ENCODE results near the gene ZSCAN1.

ZSCAN1 gene

GRCh38 chr19:58020129-58020528 is 13.7 kb upstream of the ZSCAN1 start:
- Histone ChIP-seq H3K27ac (ENCODE audit: low read depth, low read length) (no peak overlapping the region), H3K27me3 (ENCODE audit: control insufficient read depth, insufficient read depth, low read length) (no peaks in the 10 kb centered on the region), H3K9ac (ENCODE audit: low read length) (no peak overlapping the region), H3K4me3 (ENCODE audit: low read length) (no peak overlapping the region), H3K4me1 (ENCODE audit: control insufficient read depth, insufficient read depth, low read length) (no peaks in the 10 kb centered on the region), H3K36me3 (ENCODE audit: control insufficient read depth, insufficient read depth, low read length) (no peaks in the 10 kb centered on the region)

- Histone ChIP-seq H3K27me3 (ENCODE audit: control insufficient read depth, insufficient read depth, low read length) (no peaks in the 10 kb centered on the region), H3K4me3 (ENCODE audit: low read length) (no peak overlapping the region), H3K27ac (ENCODE audit: low read depth, low read length) (no peak overlapping the region), H3K9ac (ENCODE audit: low read length) (no peak overlapping the region), H3K36me3 (ENCODE audit: control insufficient read depth, insufficient read depth, low read length) (no peaks in the 10 kb centered on the region), H3K4me1 (ENCODE audit: control insufficient read depth, insufficient read depth, low read length) (no peaks in the 10 kb centered on the region)
Measured at GRCh38 chr19:58021541-58022282, 12.1 kb upstream of the ZSCAN1 start.

- Histone ChIP-seq H3K36me3 (ENCODE audit: control insufficient read depth, insufficient read depth, low read length) (no peaks in the 10 kb centered on the region), H3K27me3 (ENCODE audit: control insufficient read depth, insufficient read depth, low read length) (no peaks in the 10 kb centered on the region), H3K9ac (ENCODE audit: low read length) (no peak overlapping the region), H3K27ac (ENCODE audit: low read depth, low read length) (no peak overlapping the region), H3K4me1 (ENCODE audit: control insufficient read depth, insufficient read depth, low read length) (no peaks in the 10 kb centered on the region), H3K4me3 (ENCODE audit: low read length) (no peak overlapping the region)
Measured at GRCh38 chr19:58022283-58022660, 11.6 kb upstream of the ZSCAN1 start.

GRCh38 chr19:58024661-58025060 is 9.2 kb upstream of the ZSCAN1 start:
- Histone ChIP-seq H3K36me3 (ENCODE audit: control insufficient read depth, insufficient read depth, low read length) (no peaks in the 10 kb centered on the region), H3K27me3 (ENCODE audit: control insufficient read depth, insufficient read depth, low read length) (no peaks in the 10 kb centered on the region), H3K4me1 (ENCODE audit: control insufficient read depth, insufficient read depth, low read length) (no peaks in the 10 kb centered on the region), H3K4me3 (ENCODE audit: low read length) (no peak overlapping the region), H3K27ac (ENCODE audit: low read depth, low read length) (no peak overlapping the region), H3K9ac (ENCODE audit: low read length) (no peak overlapping the region)

- Histone ChIP-seq H3K9ac (ENCODE audit: low read length) (no peak overlapping the region), H3K27me3 (ENCODE audit: control insufficient read depth, insufficient read depth, low read length) (no peaks in the 10 kb centered on the region), H3K4me1 (ENCODE audit: control insufficient read depth, insufficient read depth, low read length) (no peaks in the 10 kb centered on the region), H3K36me3 (ENCODE audit: control insufficient read depth, insufficient read depth, low read length) (no peaks in the 10 kb centered on the region), H3K27ac (ENCODE audit: low read depth, low read length) (no peak overlapping the region), H3K4me3 (ENCODE audit: low read length) (no peak overlapping the region)
Measured at GRCh38 chr19:58034477-58034793, 610 bp downstream of the ZSCAN1 start.

GRCh38 chr19:58035863-58036262 is 2.0 kb downstream of the ZSCAN1 start:
- no peaks in the 10 kb centered on the region for H3K27me3 ChIP-seq (ENCODE audit: control insufficient read depth, insufficient read depth, low read length)

GRCh38 chr19:58037927-58038687 is 4.3 kb downstream of the ZSCAN1 start:
- Histone ChIP-seq H3K9ac (ENCODE audit: low read length) (no peak overlapping the region), H3K36me3 (ENCODE audit: control insufficient read depth, insufficient read depth, low read length) (no peaks in the 10 kb centered on the region), H3K27ac (ENCODE audit: low read depth, low read length) (no peak overlapping the region), H3K4me1 (ENCODE audit: control insufficient read depth, insufficient read depth, low read length) (no peaks in the 10 kb centered on the region), H3K27me3 (ENCODE audit: control insufficient read depth, insufficient read depth, low read length) (no peaks in the 10 kb centered on the region), H3K4me3 (ENCODE audit: low read length) (no peak overlapping the region)

More at GRCh38 chr19:58035863-58036262, 2.0 kb downstream of the ZSCAN1 start:
- Histone ChIP-seq H3K4me3 (ENCODE audit: low read length) (no peak overlapping the region), H3K9ac (ENCODE audit: low read length) (no peak overlapping the region), H3K36me3 (ENCODE audit: control insufficient read depth, insufficient read depth, low read length) (no peaks in the 10 kb centered on the region), H3K27ac (ENCODE audit: low read depth, low read length) (no peak overlapping the region), H3K4me1 (ENCODE audit: control insufficient read depth, insufficient read depth, low read length) (no peaks in the 10 kb centered on the region)

- H3K9ac ChIP-seq (ENCODE audit: low read length), result no peak overlapping the region
- no peak overlapping the region for H3K4me3 ChIP-seq (ENCODE audit: low read length)
- H3K36me3 ChIP-seq (ENCODE audit: control insufficient read depth, insufficient read depth, low read length), result no peaks in the 10 kb centered on the region
- no peak overlapping the region for H3K27ac ChIP-seq (ENCODE audit: low read depth, low read length)
- no peaks in the 10 kb centered on the region for H3K27me3 ChIP-seq (ENCODE audit: control insufficient read depth, insufficient read depth, low read length)
- H3K4me1 ChIP-seq (ENCODE audit: control insufficient read depth, insufficient read depth, low read length), result no peaks in the 10 kb centered on the region
Measured at GRCh38 chr19:58038688-58039204, 4.9 kb downstream of the ZSCAN1 start.

GRCh38 chr19:58040751-58041525 is 7.1 kb downstream of the ZSCAN1 start:
- Histone ChIP-seq H3K27me3 (ENCODE audit: control insufficient read depth, insufficient read depth, low read length) (no peaks in the 10 kb centered on the region), H3K27ac (ENCODE audit: low read depth, low read length) (no peak overlapping the region), H3K36me3 (ENCODE audit: control insufficient read depth, insufficient read depth, low read length) (no peaks in the 10 kb centered on the region), H3K9ac (ENCODE audit: low read length) (no peak overlapping the region), H3K4me1 (ENCODE audit: control insufficient read depth, insufficient read depth, low read length) (no peaks in the 10 kb centered on the region), H3K4me3 (ENCODE audit: low read length) (no peak overlapping the region)

- no peak overlapping the region for H3K9ac ChIP-seq (ENCODE audit: low read length)
- no peaks in the 10 kb centered on the region for H3K27me3 ChIP-seq (ENCODE audit: control insufficient read depth, insufficient read depth, low read length)
- no peaks in the 10 kb centered on the region for H3K36me3 ChIP-seq (ENCODE audit: control insufficient read depth, insufficient read depth, low read length)
- H3K4me1 ChIP-seq (ENCODE audit: control insufficient read depth, insufficient read depth, low read length), result no peaks in the 10 kb centered on the region
- no peak overlapping the region for H3K4me3 ChIP-seq (ENCODE audit: low read length)
- H3K27ac ChIP-seq (ENCODE audit: low read depth, low read length), result no peak overlapping the region
Measured at GRCh38 chr19:58042495-58043340, 8.9 kb downstream of the ZSCAN1 start.

- no peaks in the 10 kb centered on the region for H3K36me3 ChIP-seq (ENCODE audit: control insufficient read depth, insufficient read depth, low read length)
- H3K4me3 ChIP-seq (ENCODE audit: low read length), result no peak overlapping the region
- H3K9ac ChIP-seq (ENCODE audit: low read length), result no peak overlapping the region
Measured at GRCh38 chr19:58044391-58044790, 10.6 kb downstream of the ZSCAN1 start.

GRCh38 chr19:58044886-58045285 is 11.1 kb downstream of the ZSCAN1 start:
- H3K9ac ChIP-seq (ENCODE audit: low read length), result no peak overlapping the region
- H3K27me3 ChIP-seq (ENCODE audit: control insufficient read depth, insufficient read depth, low read length), result no peaks in the 10 kb centered on the region
- H3K36me3 ChIP-seq (ENCODE audit: control insufficient read depth, insufficient read depth, low read length), result no peaks in the 10 kb centered on the region
- no peaks in the 10 kb centered on the region for H3K4me1 ChIP-seq (ENCODE audit: control insufficient read depth, insufficient read depth, low read length)
- H3K4me3 ChIP-seq (ENCODE audit: low read length), result no peak overlapping the region
- H3K27ac ChIP-seq (ENCODE audit: low read depth, low read length), result no peak overlapping the region

More at GRCh38 chr19:58044391-58044790, 10.6 kb downstream of the ZSCAN1 start:
- Histone ChIP-seq H3K27me3 (ENCODE audit: control insufficient read depth, insufficient read depth, low read length) (no peaks in the 10 kb centered on the region), H3K27ac (ENCODE audit: low read depth, low read length) (no peak overlapping the region), H3K4me1 (ENCODE audit: control insufficient read depth, insufficient read depth, low read length) (no peaks in the 10 kb centered on the region)
